Medulla oblongata (tissue), 1 donor: ENCODE measurements around the gene RTRAF.

Experiments
- DNase-seq: peaks from one replicate; pipeline ENCODE4 v3.0.0-alpha.2; 2015; ENCODE audit errors: extremely low spot score

The RTRAF gene

GRCh38 chr14:51989293-51990234 lies at the start of gene RTRAF:
RTRAF (plus strand) TSS chr14:51989546; CDS start chr14:51989640, 94 bp downstream.
- DNase-seq: peak; percentile 94

- DNase-seq: no peak
Observed at GRCh38 chr14:51939755-51940301, 49.5 kb upstream of the RTRAF start.

- no peak for DNase-seq
Observed at GRCh38 chr14:51942971-51943370, 46.4 kb upstream of the RTRAF start.

- no peak for DNase-seq
Observed at GRCh38 chr14:51950007-51950406, 39.3 kb upstream of the RTRAF start.

GRCh38 chr14:51951656-51952055 lies 37.7 kb upstream of the RTRAF start:
- DNase-seq: no peak

GRCh38 chr14:51954031-51954430 lies 35.3 kb upstream of the RTRAF start:
- no peak for DNase-seq

- DNase-seq: no peak
Observed at GRCh38 chr14:51954657-51955056, 34.7 kb upstream of the RTRAF start.

GRCh38 chr14:51957950-51958349 lies 31.4 kb upstream of the RTRAF start:
- DNase-seq: no peak

- DNase-seq: no peak
Observed at GRCh38 chr14:51959928-51960327, 29.4 kb upstream of the RTRAF start.

GRCh38 chr14:51960866-51961265 lies 28.5 kb upstream of the RTRAF start:
- DNase-seq: no peak

- no peak for DNase-seq
Observed at GRCh38 chr14:51962711-51963110, 26.6 kb upstream of the RTRAF start.

GRCh38 chr14:51963286-51963685 lies 26.1 kb upstream of the RTRAF start:
- peak; percentile 17 for DNase-seq

GRCh38 chr14:51967521-51967920 lies 21.8 kb upstream of the RTRAF start:
- no peak for DNase-seq

- no peak for DNase-seq
Observed at GRCh38 chr14:51969852-51970540, 19.4 kb upstream of the RTRAF start.

- DNase-seq: no peak
Observed at GRCh38 chr14:51972566-51972965, 16.8 kb upstream of the RTRAF start.

- no peak for DNase-seq
Observed at GRCh38 chr14:51977075-51977474, 12.3 kb upstream of the RTRAF start.

- no peak for DNase-seq
Observed at GRCh38 chr14:51978681-51979085, 10.7 kb upstream of the RTRAF start.

GRCh38 chr14:51979088-51979709 lies 10.1 kb upstream of the RTRAF start:
- peak; percentile 92 for DNase-seq

- no peak for DNase-seq
Observed at GRCh38 chr14:51981218-51981854, 8.0 kb upstream of the RTRAF start.

GRCh38 chr14:51988221-51988620 lies 1.1 kb upstream of the RTRAF start:
- DNase-seq: no peak

GRCh38 chr14:51990488-51990887 lies 1.1 kb downstream of the RTRAF start:
- DNase-seq: no peak
